HepG2 (cell line): ENCODE results near the gene DLEC1. TPM values are rescaled to one million over a fixed set of nuclear protein-coding genes. Genes with fewer than 3 reads are reported as not detected.

Experiments
- ATF7 ChIP-seq, 2 experiments: fragments of 450-650 bp in 1 of 2; sonication (generic) in 1 of 2; formaldehyde crosslinking in 1 of 2; IDR thresholded peaks; 2 replicates each; pipeline versions ENCODE4 v1.4.0 to v1.6.1; 2016 to 2020; ENCODE audit warnings: antibody characterized with exemption in 1 of 2, mild to moderate bottlenecking in 1 of 2, missing genetic modification reagents in 1 of 2
- FOXA1 ChIP-seq, 2 experiments: fragments of 450-650 bp in 1 of 2; sonication (generic) in 1 of 2; formaldehyde crosslinking in 1 of 2; IDR thresholded peaks; 2 replicates each; pipeline versions ENCODE4 v1.4.0 to v1.6.1; 2016 to 2020; ENCODE audit warnings: missing genetic modification reagents in 1 of 2
- GABPA ChIP-seq, 2 experiments: IDR thresholded peaks; 2 replicates each; pipeline ENCODE4 v1.6.1; 2011 to 2016; ENCODE audit warnings: low read depth in 2 of 2, low read length in 1 of 2, missing biosample characterization in 1 of 2, missing genetic modification characterization in 1 of 2
- RBM22 ChIP-seq: fragments of 200-400 bp; formaldehyde crosslinking; optimal IDR thresholded peaks from 2 replicates; pipeline ENCODE3; 2017; ENCODE audit warnings: mild to moderate bottlenecking, low read length, moderate library complexity
- RXRB ChIP-seq: IDR thresholded peaks from 2 replicates; pipeline ENCODE4 v1.6.1; 2016; ENCODE audit warnings: borderline replicate concordance, missing genetic modification reagents, missing compliant biosample characterization
- SPEN ChIP-seq: sonication (generic); formaldehyde crosslinking; IDR thresholded peaks from 2 replicates; pipeline ENCODE4 v1.5.1; 2020; ENCODE audit warnings: low read depth, mild to moderate bottlenecking, missing genetic modification reagents
- ZNF33A ChIP-seq: sonication (generic); formaldehyde crosslinking; IDR thresholded peaks from 2 replicates; pipeline ENCODE4 v1.5.1; 2020; ENCODE audit warnings: missing genetic modification reagents, mild to moderate bottlenecking, moderate library complexity, borderline replicate concordance
- polyA plus RNA-seq, 8 experiments: library from polyadenylated mRNA; depleted of rRNA in 3 of 8; stranded (reverse) in 7 of 8; unstranded in 1 of 8; fragments of >200 nt; fragmentation: Illumina TruSeq in 4 of 8; extraction: Trizol in 4 of 8; gene quantifications; 2 replicates each; pipeline versions ENCODE4 v1.2.1 to v1.2.3, GENCODE V29; 2011 to 2016; ENCODE audit warnings: low read depth in 4 of 8, missing spikeins in 1 of 8, mixed read lengths in 1 of 8; ENCODE audit not compliant: insufficient read depth in 1 of 8
- total RNA-seq, 5 experiments: library from RNA; depleted of rRNA; stranded (reverse); fragments of >200 nt; fragmentation: Illumina TruSeq; extraction: Trizol; gene quantifications; 2 replicates each; pipeline ENCODE4 v1.2.3, GENCODE V29; 2016; ENCODE audit warnings: low read depth in 1 of 5
- TF ChIP-seq, protein P1 (sequence below): sonication (generic); formaldehyde crosslinking; IDR thresholded peaks from 2 replicates; pipeline ENCODE4 v1.4.0; 2020; ENCODE audit warnings: missing genetic modification reagents, borderline replicate concordance

The DLEC1 gene
- total and polyA plus RNA-seq, 2 of the 13 experiments (the other 11 are each of a cell fraction or from before 2014, with no cell fraction given) = 0.09 TPM; not detected in 1

DNA sequence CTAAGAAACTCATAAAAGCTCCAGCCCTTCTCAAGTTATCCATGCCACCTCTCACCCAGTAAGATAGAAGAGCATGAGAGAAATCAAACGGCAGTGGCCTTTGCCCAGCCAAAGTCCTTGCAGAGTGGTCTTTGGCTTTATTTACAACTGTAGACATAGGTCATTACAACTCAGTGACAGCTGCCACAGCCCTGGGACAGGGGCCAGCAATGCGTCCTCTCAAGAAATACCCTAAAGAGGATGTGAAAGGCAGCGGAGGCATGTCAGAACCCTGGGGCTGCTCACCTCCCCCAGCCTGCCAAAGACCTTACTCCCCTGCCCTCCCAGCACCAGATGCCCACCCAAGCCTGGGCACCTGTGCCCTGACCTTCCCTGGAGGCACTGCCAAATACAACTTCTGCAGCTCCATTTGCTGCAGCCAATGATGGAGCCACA is 91.6 kb downstream of the DLEC1 start (continued):
- TF ChIP-seq FOXA1 (IDR thresholded peaks at IDR 0.05) (no peak), FOXA1 (CRISPR knock-in tag; IDR thresholded peaks at IDR 0.05) (peak; percentile 58), ZNF33A (CRISPR knock-in tag) (0 out of 2 replicates have a peak, but pooled peaks have one; percentile 23), GABPA (IDR thresholded peaks at IDR 0.05; ENCODE audit: low read depth, low read length) (no peak), GABPA (CRISPR knock-in tag; IDR thresholded peaks at IDR 0.05; ENCODE audit: low read depth) (peak; percentile 40; the same call in 1 of the 2 replicates), SPEN (peak; percentile 76; the same call in 1 of the 2 replicates), ATF7 (IDR thresholded peaks at IDR 0.05) (no peak), ATF7 (CRISPR knock-in tag; IDR thresholded peaks at IDR 0.05) (0 out of 2 replicates have a peak, but pooled peaks have one; percentile 33), RBM22 (peak; percentile 83), RXRB (peak; percentile 98)
- TF ChIP-seq, protein P1, sequence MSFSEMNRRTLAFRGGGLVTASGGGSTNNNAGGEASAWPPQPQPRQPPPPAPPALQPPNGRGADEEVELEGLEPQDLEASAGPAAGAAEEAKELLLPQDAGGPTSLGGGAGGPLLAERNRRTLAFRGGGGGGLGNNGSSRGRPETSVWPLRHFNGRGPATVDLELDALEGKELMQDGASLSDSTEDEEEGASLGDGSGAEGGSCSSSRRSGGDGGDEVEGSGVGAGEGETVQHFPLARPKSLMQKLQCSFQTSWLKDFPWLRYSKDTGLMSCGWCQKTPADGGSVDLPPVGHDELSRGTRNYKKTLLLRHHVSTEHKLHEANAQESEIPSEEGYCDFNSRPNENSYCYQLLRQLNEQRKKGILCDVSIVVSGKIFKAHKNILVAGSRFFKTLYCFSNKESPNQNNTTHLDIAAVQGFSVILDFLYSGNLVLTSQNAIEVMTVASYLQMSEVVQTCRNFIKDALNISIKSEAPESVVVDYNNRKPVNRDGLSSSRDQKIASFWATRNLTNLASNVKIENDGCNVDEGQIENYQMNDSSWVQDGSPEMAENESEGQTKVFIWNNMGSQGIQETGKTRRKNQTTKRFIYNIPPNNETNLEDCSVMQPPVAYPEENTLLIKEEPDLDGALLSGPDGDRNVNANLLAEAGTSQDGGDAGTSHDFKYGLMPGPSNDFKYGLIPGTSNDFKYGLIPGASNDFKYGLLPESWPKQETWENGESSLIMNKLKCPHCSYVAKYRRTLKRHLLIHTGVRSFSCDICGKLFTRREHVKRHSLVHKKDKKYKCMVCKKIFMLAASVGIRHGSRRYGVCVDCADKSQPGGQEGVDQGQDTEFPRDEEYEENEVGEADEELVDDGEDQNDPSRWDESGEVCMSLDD (CRISPR knock-in tag) = no peak
